ENCODE measurements around the gene NUTF2. TPM values are rescaled to one million over a fixed set of nuclear protein-coding genes. Genes with fewer than 3 reads are reported as not detected.
A peak's percentile ranks its signal among the peaks of the same experiment; 100 is the strongest.

The NUTF2 gene
- total and polyA plus RNA-seq, 10 of the 15 experiments (the other 5 are each of a cell fraction or from before 2014, with no cell fraction given) = 116 to 342 (median 202) TPM

DNA sequence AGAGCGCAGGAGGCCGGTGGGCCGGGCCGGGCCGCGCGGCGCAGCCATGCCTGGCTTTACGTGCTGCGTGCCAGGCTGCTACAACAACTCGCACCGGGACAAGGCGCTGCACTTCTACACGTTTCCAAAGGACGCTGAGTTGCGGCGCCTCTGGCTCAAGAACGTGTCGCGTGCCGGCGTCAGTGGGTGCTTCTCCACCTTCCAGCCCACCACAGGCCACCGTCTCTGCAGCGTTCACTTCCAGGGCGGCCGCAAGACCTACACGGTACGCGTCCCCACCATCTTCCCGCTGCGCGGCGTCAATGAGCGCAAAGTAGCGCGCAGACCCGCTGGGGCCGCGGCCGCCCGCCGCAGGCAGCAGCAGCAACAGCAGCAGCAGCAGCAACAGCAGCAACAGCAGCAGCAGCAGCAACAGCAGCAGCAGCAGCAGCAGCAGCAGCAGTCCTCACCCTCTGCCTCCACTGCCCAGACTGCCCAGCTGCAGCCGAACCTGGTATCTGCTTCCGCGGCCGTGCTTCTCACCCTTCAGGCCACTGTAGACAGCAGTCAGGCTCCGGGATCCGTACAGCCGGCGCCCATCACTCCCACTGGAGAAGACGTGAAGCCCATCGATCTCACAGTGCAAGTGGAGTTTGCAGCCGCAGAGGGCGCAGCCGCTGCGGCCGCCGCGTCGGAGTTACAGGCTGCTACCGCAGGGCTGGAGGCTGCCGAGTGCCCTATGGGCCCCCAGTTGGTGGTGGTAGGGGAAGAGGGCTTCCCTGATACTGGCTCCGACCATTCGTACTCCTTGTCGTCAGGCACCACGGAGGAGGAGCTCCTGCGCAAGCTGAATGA, 4.0 kb upstream of the NUTF2 start (continued):
- TF ChIP-seq POU2F2 (IDR thresholded peaks at IDR 0.05; ENCODE audit: borderline replicate concordance, low read depth, low read length) (no peak), YBX1 (IDR thresholded peaks at IDR 0.05) (no peak), ZNF24 (IDR thresholded peaks at IDR 0.05) (no peak), MYC (IDR thresholded peaks at IDR 0.05; ENCODE audit: insufficient read depth, insufficient read length, insufficient replicate concordance, low read length, severe bottlenecking) (no peak), ETV6 (conservative IDR thresholded peaks at IDR 0.05 in 1 of 2, IDR thresholded peaks at IDR 0.05 in 1 of 2; ENCODE audit: borderline replicate concordance in 1 of 2, low read depth in 1 of 2) (no peak), WRNIP1 (IDR thresholded peaks at IDR 0.05; ENCODE audit: borderline replicate concordance, low read depth, low read length) (no peak), BHLHE40 (IDR thresholded peaks at IDR 0.05; ENCODE audit: borderline replicate concordance in 1 of 2, low read depth in 2 of 2, low read length in 1 of 2) (peak; percentile 42 to 91; a peak in 2 of 4 replicates), SIX5 (IDR thresholded peaks at IDR 0.05; ENCODE audit: low read depth, low read length, severe bottlenecking) (no peak), SPI1 (IDR thresholded peaks at IDR 0.05; ENCODE audit: borderline replicate concordance, insufficient read depth, low read depth, low read length) (no peak), IKZF2 (IDR thresholded peaks at IDR 0.05) (peak in 1 of 2 experiments; percentile 35; a peak in 1 of 4 replicates)
- TF ChIP-seq, protein P1, sequence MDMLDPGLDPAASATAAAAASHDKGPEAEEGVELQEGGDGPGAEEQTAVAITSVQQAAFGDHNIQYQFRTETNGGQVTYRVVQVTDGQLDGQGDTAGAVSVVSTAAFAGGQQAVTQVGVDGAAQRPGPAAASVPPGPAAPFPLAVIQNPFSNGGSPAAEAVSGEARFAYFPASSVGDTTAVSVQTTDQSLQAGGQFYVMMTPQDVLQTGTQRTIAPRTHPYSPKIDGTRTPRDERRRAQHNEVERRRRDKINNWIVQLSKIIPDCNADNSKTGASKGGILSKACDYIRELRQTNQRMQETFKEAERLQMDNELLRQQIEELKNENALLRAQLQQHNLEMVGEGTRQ (IDR thresholded peaks at IDR 0.05; ENCODE audit: borderline replicate concordance, low read depth, low read length) = no peak
- TF ChIP-seq, protein P2, sequence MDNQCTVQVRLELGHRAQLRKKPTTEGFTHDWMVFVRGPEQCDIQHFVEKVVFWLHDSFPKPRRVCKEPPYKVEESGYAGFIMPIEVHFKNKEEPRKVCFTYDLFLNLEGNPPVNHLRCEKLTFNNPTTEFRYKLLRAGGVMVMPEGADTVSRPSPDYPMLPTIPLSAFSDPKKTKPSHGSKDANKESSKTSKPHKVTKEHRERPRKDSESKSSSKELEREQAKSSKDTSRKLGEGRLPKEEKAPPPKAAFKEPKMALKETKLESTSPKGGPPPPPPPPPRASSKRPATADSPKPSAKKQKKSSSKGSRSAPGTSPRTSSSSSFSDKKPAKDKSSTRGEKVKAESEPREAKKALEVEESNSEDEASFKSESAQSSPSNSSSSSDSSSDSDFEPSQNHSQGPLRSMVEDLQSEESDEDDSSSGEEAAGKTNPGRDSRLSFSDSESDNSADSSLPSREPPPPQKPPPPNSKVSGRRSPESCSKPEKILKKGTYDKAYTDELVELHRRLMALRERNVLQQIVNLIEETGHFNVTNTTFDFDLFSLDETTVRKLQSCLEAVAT (IDR thresholded peaks at IDR 0.05) = no peak
- TF ChIP-seq, protein P3, sequence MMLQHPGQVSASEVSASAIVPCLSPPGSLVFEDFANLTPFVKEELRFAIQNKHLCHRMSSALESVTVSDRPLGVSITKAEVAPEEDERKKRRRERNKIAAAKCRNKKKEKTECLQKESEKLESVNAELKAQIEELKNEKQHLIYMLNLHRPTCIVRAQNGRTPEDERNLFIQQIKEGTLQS (IDR thresholded peaks at IDR 0.05; ENCODE audit: borderline replicate concordance, extremely low read depth, low read depth, low read length) = no peak
- TF ChIP-seq, protein P4, sequence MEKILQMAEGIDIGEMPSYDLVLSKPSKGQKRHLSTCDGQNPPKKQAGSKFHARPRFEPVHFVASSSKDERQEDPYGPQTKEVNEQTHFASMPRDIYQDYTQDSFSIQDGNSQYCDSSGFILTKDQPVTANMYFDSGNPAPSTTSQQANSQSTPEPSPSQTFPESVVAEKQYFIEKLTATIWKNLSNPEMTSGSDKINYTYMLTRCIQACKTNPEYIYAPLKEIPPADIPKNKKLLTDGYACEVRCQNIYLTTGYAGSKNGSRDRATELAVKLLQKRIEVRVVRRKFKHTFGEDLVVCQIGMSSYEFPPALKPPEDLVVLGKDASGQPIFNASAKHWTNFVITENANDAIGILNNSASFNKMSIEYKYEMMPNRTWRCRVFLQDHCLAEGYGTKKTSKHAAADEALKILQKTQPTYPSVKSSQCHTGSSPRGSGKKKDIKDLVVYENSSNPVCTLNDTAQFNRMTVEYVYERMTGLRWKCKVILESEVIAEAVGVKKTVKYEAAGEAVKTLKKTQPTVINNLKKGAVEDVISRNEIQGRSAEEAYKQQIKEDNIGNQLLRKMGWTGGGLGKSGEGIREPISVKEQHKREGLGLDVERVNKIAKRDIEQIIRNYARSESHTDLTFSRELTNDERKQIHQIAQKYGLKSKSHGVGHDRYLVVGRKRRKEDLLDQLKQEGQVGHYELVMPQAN (conservative IDR thresholded peaks at IDR 0.05) = peak; percentile 47; the same call in 1 of the 2 replicates
- TF ChIP-seq, protein P5, sequence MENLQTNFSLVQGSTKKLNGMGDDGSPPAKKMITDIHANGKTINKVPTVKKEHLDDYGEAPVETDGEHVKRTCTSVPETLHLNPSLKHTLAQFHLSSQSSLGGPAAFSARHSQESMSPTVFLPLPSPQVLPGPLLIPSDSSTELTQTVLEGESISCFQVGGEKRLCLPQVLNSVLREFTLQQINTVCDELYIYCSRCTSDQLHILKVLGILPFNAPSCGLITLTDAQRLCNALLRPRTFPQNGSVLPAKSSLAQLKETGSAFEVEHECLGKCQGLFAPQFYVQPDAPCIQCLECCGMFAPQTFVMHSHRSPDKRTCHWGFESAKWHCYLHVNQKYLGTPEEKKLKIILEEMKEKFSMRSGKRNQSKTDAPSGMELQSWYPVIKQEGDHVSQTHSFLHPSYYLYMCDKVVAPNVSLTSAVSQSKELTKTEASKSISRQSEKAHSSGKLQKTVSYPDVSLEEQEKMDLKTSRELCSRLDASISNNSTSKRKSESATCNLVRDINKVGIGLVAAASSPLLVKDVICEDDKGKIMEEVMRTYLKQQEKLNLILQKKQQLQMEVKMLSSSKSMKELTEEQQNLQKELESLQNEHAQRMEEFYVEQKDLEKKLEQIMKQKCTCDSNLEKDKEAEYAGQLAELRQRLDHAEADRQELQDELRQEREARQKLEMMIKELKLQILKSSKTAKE (IDR thresholded peaks at IDR 0.05; ENCODE audit: low read depth, poor library complexity, severe bottlenecking) = no peak

Data from GM12878 (cell line).